HAP-1 (cell line): ENCODE results near the gene MBD3L3.
"Not testable (repeated sequence)": the region's sequence is repeated elsewhere in the genome, so short reads cannot be mapped to it uniquely, and the experiment has no call there.

Source experiments
- DNase-seq, 2 experiments: peaks; one replicate each; pipeline ENCODE4 v3.0.0-alpha.2; 2016 to 2020; ENCODE audit warnings: low spot score in 2 of 2
- H3K27me3 ChIP-seq: fragments of 250-450 bp; sonication (Bioruptor Pico); 2 replicates; pipeline ENCODE4 v1.5.1; 2020; ENCODE audit warnings: low read depth, mild to moderate bottlenecking, moderate library complexity
- H3K36me3 ChIP-seq: fragments of 250-450 bp; sonication (Bioruptor Pico); replicated peaks from 2 replicates; pipeline ENCODE4 v1.5.1; 2020; ENCODE audit warnings: mild to moderate bottlenecking
- H3K4me1 ChIP-seq: fragments of 250-450 bp; sonication (Bioruptor Pico); 2 replicates; pipeline ENCODE4 v1.5.1; 2020; ENCODE audit warnings: mild to moderate bottlenecking
- H3K4me3 ChIP-seq: fragments of 250-450 bp; sonication (Bioruptor Pico); 2 replicates; pipeline ENCODE4 v1.5.1; 2020; ENCODE audit warnings: mild to moderate bottlenecking, moderate library complexity
- H3K9me3 ChIP-seq: fragments of 250-450 bp; sonication (Bioruptor Pico); 2 replicates; pipeline ENCODE4 v1.5.1; 2020; ENCODE audit warnings: mild to moderate bottlenecking, moderate library complexity
- in situ Hi-C: fragments of 300-500 bp; cut with MboI; formaldehyde crosslinking; loops from 3 replicates; pipeline ENCODE4 v1.14.3; 2020; ENCODE audit warnings: low sequenced_read_pairs, inconsistent platforms, mixed read lengths

Gene MBD3L3

GRCh38 chr19:7058576-7058975 is at the start of gene MBD3L3:
Gene MBD3L3, minus strand, starts transcription at chr19:7058676. Its CDS starts 71 bp downstream, at chr19:7058605.
- H3K36me3 ChIP-seq, H3K9me3 ChIP-seq, H3K4me3 ChIP-seq, H3K27me3 ChIP-seq, H3K4me1 ChIP-seq, in situ Hi-C loops, DNase-seq: not testable (repeated sequence)

GRCh38 chr19:7106711-7107657 is 48.5 kb upstream of the MBD3L3 start:
- H3K4me1 ChIP-seq, result no peaks in the 10 kb centered on the region
- no peak overlapping the region for H3K4me3 ChIP-seq
- in situ Hi-C loops, result loop anchor here (25.0 kb wide), 1 partner anchor 705 kb away; no protein-coding TSS in a partner anchor
- DNase-seq, result no peak
- no peaks in the 10 kb centered on the region for H3K9me3 ChIP-seq
- H3K36me3 ChIP-seq, result no peaks in the 10 kb centered on the region
- H3K27me3 ChIP-seq, result no peaks in the 10 kb centered on the region

- Histone ChIP-seq H3K4me3 (no peak overlapping the region), H3K9me3 (no peaks in the 10 kb centered on the region), H3K4me1 (peaks cover under 1% of the 10 kb centered on the region; the same call in 1 of the 2 replicates), H3K27me3 (no peaks in the 10 kb centered on the region), H3K36me3 (no peaks in the 10 kb centered on the region)
- no peak for DNase-seq
- in situ Hi-C loops, result loop anchor here (5.0 to 25.0 kb wide), 2 partner anchors 237 to 707 kb away; no protein-coding TSS in a partner anchor
Measured at GRCh38 chr19:7104747-7105447, 46.4 kb upstream of the MBD3L3 start.

GRCh38 chr19:7101498-7102253 is 43.2 kb upstream of the MBD3L3 start:
- Histone ChIP-seq H3K4me1 (peaks cover 5% of the 10 kb centered on the region), H3K36me3 (no peaks in the 10 kb centered on the region), H3K4me3 (no peak overlapping the region), H3K9me3 (no peaks in the 10 kb centered on the region; the same call in 1 of the 2 replicates), H3K27me3 (no peaks in the 10 kb centered on the region)
- no peak for DNase-seq
- in situ Hi-C loops, result loop anchor here (5.0 to 25.0 kb wide), 2 partner anchors 241 to 711 kb away; no protein-coding TSS in a partner anchor

- Histone ChIP-seq H3K27me3 (no peaks in the 10 kb centered on the region), H3K4me1 (peaks cover 5% of the 10 kb centered on the region), H3K9me3 (peaks cover 1% of the 10 kb centered on the region; the same call in 1 of the 2 replicates), H3K4me3 (peak overlapping the region; percentile 54), H3K36me3 (no peaks in the 10 kb centered on the region)
- in situ Hi-C loops, result no loop called here
- DNase-seq, result peak in 1 of 2 experiments; percentile 95
Measured at GRCh38 chr19:7099597-7099921, 41.1 kb upstream of the MBD3L3 start.

- Histone ChIP-seq H3K4me1 (peaks cover 5% of the 10 kb centered on the region), H3K27me3 (no peaks in the 10 kb centered on the region), H3K9me3 (peaks cover 4% of the 10 kb centered on the region; the same call in 1 of the 2 replicates), H3K36me3 (no peaks in the 10 kb centered on the region), H3K4me3 (peak overlapping the region; percentile 54)
- peak; percentile 85 to 95 for DNase-seq
- in situ Hi-C loops, result no loop called here
Measured at GRCh38 chr19:7098701-7099596, 40.5 kb upstream of the MBD3L3 start.

- in situ Hi-C loops, result no loop called here
- H3K9me3 ChIP-seq, result peaks cover 5% of the 10 kb centered on the region; the same call in 1 of the 2 replicates
- H3K27me3 ChIP-seq, result no peaks in the 10 kb centered on the region
- H3K4me3 ChIP-seq, result peak overlapping the region; percentile 54
- DNase-seq, result no peak
- peaks cover 5% of the 10 kb centered on the region for H3K4me1 ChIP-seq
- no peaks in the 10 kb centered on the region for H3K36me3 ChIP-seq
Measured at GRCh38 chr19:7098096-7098495, 39.6 kb upstream of the MBD3L3 start.

- Histone ChIP-seq H3K27me3 (no peaks in the 10 kb centered on the region), H3K4me1 (no peaks in the 10 kb centered on the region), H3K36me3 (peaks cover 12% of the 10 kb centered on the region), H3K4me3 (no peak overlapping the region), H3K9me3 (peaks cover 13% of the 10 kb centered on the region)
- in situ Hi-C loops, result no loop called here
- no peak for DNase-seq
Measured at GRCh38 chr19:7088999-7089398, 30.5 kb upstream of the MBD3L3 start.

GRCh38 chr19:7083076-7083956 is 24.8 kb upstream of the MBD3L3 start:
- in situ Hi-C loops, result no loop called here
- Histone ChIP-seq H3K27me3 (no peaks in the 10 kb centered on the region), H3K36me3 (peaks cover 66% of the 10 kb centered on the region), H3K4me1 (no peaks in the 10 kb centered on the region), H3K4me3 (no peak overlapping the region), H3K9me3 (peaks cover 41% of the 10 kb centered on the region)
- DNase-seq, result no peak

GRCh38 chr19:7078008-7078407 is 19.5 kb upstream of the MBD3L3 start:
- peaks cover 79% of the 10 kb centered on the region for H3K36me3 ChIP-seq
- in situ Hi-C loops, result no loop called here
- H3K4me3 ChIP-seq, result no peak overlapping the region
- H3K4me1 ChIP-seq, result no peaks in the 10 kb centered on the region
- no peak for DNase-seq
- H3K27me3 ChIP-seq, result no peaks in the 10 kb centered on the region
- H3K9me3 ChIP-seq, result peaks cover 19% of the 10 kb centered on the region

- in situ Hi-C loops, result no loop called here
- peaks cover 68% of the 10 kb centered on the region for H3K36me3 ChIP-seq
- no peaks in the 10 kb centered on the region for H3K4me1 ChIP-seq
- H3K4me3 ChIP-seq, result no peak overlapping the region
- H3K27me3 ChIP-seq, result no peaks in the 10 kb centered on the region
- no peak for DNase-seq
- peaks cover 10% of the 10 kb centered on the region for H3K9me3 ChIP-seq
Measured at GRCh38 chr19:7076151-7076550, 17.7 kb upstream of the MBD3L3 start.

- H3K4me3 ChIP-seq, result no peak overlapping the region
- DNase-seq, result no peak
- peaks cover 5% of the 10 kb centered on the region for H3K9me3 ChIP-seq
- peaks cover 54% of the 10 kb centered on the region for H3K36me3 ChIP-seq
- no peaks in the 10 kb centered on the region for H3K4me1 ChIP-seq
- in situ Hi-C loops, result no loop called here
- H3K27me3 ChIP-seq, result no peaks in the 10 kb centered on the region
Measured at GRCh38 chr19:7074705-7075282, 16.3 kb upstream of the MBD3L3 start.
